HEK293 (cell line): Measurements from ENCODE around the gene RITA1.

Experiments
- CTCF ChIP-seq: fragments of 450-650 bp; formaldehyde crosslinking; IDR thresholded peaks from 2 replicates; pipeline ENCODE4 v1.5.1; 2016; ENCODE audit warnings: missing biosample characterization, missing genetic modification characterization
- PATZ1 ChIP-seq: fragments of 450-650 bp; formaldehyde crosslinking; IDR thresholded peaks from 2 replicates; pipeline ENCODE4 v1.5.1; 2016; ENCODE audit warnings: missing biosample characterization, missing genetic modification characterization
- REST ChIP-seq: fragments of 450-650 bp; formaldehyde crosslinking; IDR thresholded peaks from 2 replicates; pipeline ENCODE4 v1.5.1; 2016; ENCODE audit warnings: missing biosample characterization, missing genetic modification characterization
- ZBTB1 ChIP-seq: fragments of 450-650 bp; formaldehyde crosslinking; IDR thresholded peaks from 2 replicates; pipeline ENCODE4 v1.5.1; 2016; ENCODE audit warnings: missing biosample characterization, missing genetic modification characterization
- ZBTB49 ChIP-seq: fragments of 450-650 bp; formaldehyde crosslinking; IDR thresholded peaks from 2 replicates; pipeline ENCODE4 v1.5.1; 2016; ENCODE audit warnings: missing biosample characterization, missing genetic modification characterization, low read depth
- ZNF501 ChIP-seq: fragments of 450-650 bp; formaldehyde crosslinking; IDR thresholded peaks from 2 replicates; pipeline ENCODE4 v1.5.1; 2016; ENCODE audit warnings: missing biosample characterization, missing genetic modification characterization
- ZNF670 ChIP-seq: fragments of 450-650 bp; formaldehyde crosslinking; IDR thresholded peaks from 2 replicates; pipeline ENCODE4 v1.5.1; 2016; ENCODE audit warnings: missing biosample characterization, missing genetic modification characterization, low read depth

- no peak for TF ChIP-seq ZNF670 (tag by site-specific recombination)
- TF ChIP-seq ZBTB49 (tag by site-specific recombination): no peak
- TF ChIP-seq CTCF (tag by site-specific recombination): no peak
- TF ChIP-seq PATZ1 (tag by site-specific recombination): no peak
- no peak for TF ChIP-seq REST (tag by site-specific recombination)
- no peak for TF ChIP-seq ZNF501
- no peak for TF ChIP-seq ZBTB1 (tag by site-specific recombination)
These were observed 38.5 kb upstream of the RITA1 start for GRCh38 chr12:113146999-113147398.
